Endodermal cell (in vitro differentiated cells): ENCODE data around the gene TNS3. TPM values are rescaled to one million over a fixed set of nuclear protein-coding genes. Genes with fewer than 3 reads are reported as not detected.

ENCODE experiments used
- DNase-seq: peaks from one replicate; pipeline ENCODE4 v3.0.0-alpha.2; 2017
- H3K27ac ChIP-seq: 2 replicates; pipeline ENCODE4 v1.5.1; 2013; ENCODE audit warnings: mild to moderate bottlenecking, low read depth, low read length, moderate library complexity
- H3K27me3 ChIP-seq: 2 replicates; pipeline ENCODE4 v1.6.1; 2013; ENCODE audit warnings: mild to moderate bottlenecking, low read length, moderate library complexity; ENCODE audit not compliant: insufficient read depth, control insufficient read depth, poor library complexity, severe bottlenecking
- H3K36me3 ChIP-seq: 2 replicates; pipeline ENCODE4 v1.7.0; 2013; ENCODE audit warnings: mild to moderate bottlenecking, low read length, moderate library complexity; ENCODE audit not compliant: control insufficient read depth, insufficient read depth
- H3K4me1 ChIP-seq: one replicate; pipeline ENCODE4 v1.7.0; 2013; ENCODE audit warnings: low read length; ENCODE audit not compliant: control insufficient read depth, insufficient read depth
- H3K4me3 ChIP-seq: 2 replicates; pipeline ENCODE4 v1.5.1; 2013; ENCODE audit warnings: mild to moderate bottlenecking, low read length, moderate library complexity
- H3K9ac ChIP-seq: 2 replicates; pipeline ENCODE4 v1.6.1; 2013; ENCODE audit warnings: mild to moderate bottlenecking, low read length, moderate library complexity; ENCODE audit not compliant: poor library complexity, severe bottlenecking; ENCODE audit errors: extremely low read depth
- H3K9me3 ChIP-seq: 2 replicates; pipeline ENCODE4 v1.6.1; 2013; ENCODE audit warnings: mild to moderate bottlenecking, low read length, moderate library complexity; ENCODE audit not compliant: control insufficient read depth
- H3K27ac Mint-ChIP-seq: 2 replicates; pipeline ENCODE4 v1.8.0; 2020; ENCODE audit warnings: mixed read lengths
- H3K27me3 Mint-ChIP-seq: 2 replicates; pipeline ENCODE4 v1.8.0; 2021; ENCODE audit warnings: mild to moderate bottlenecking, mixed read lengths; ENCODE audit not compliant: insufficient read depth
- H3K36me3 Mint-ChIP-seq: 2 replicates; pipeline ENCODE4 v1.8.0; 2020; ENCODE audit warnings: low read depth, mixed read lengths
- H3K4me1 Mint-ChIP-seq: 2 replicates; pipeline ENCODE4 v1.8.0; 2020; ENCODE audit warnings: mixed read lengths
- H3K4me3 Mint-ChIP-seq: 2 replicates; pipeline ENCODE4 v1.8.0; 2020; ENCODE audit warnings: mild to moderate bottlenecking, moderate library complexity, mixed read lengths
- H3K9me3 Mint-ChIP-seq: 2 replicates; pipeline ENCODE4 v1.8.0; 2020; ENCODE audit warnings: mild to moderate bottlenecking, mixed read lengths
- CTCF ChIP-seq: fragments of 200-600 bp; sonication (generic); conservative IDR thresholded peaks from 2 replicates; pipeline ENCODE4 v1.5.0; 2021; ENCODE audit warnings: antibody characterized with exemption, mild to moderate bottlenecking
- WGBS, 2 experiments: methylation state at CpG; one replicate each; pipeline versions ENCODE4 v1.1.5 to v1.1.7; 2013; ENCODE audit warnings: missing lambda C conversion rate in 2 of 2, mixed read lengths in 1 of 2; ENCODE audit not compliant: insufficient coverage in 1 of 2, insufficient read length in 1 of 2; 5-methylcytosine and 5-hydroxymethylcytosine counted together
- total RNA-seq, 2 donors: library from RNA; stranded (reverse); fragmentation: NEBNext Ultra II Directional in 1 of 2; extraction: Animal tissue kit (Norgen Biotek cat#: 25700) in 1 of 2; gene quantifications; 2 replicates in 1 of 2; 3 replicates in 1 of 2; pipeline ENCODE4 v1.2.1, GENCODE V29; 2021

The TNS3 gene
- total RNA-seq, 2 donors from 2014 or later = 33.8 to 38.5 TPM

GRCh38 chr7:47422611-47423010 is 159.3 kb downstream of the TNS3 start:
- H3K4me1 ChIP-seq = no peaks in the 10 kb centered on the region

GRCh38 chr7:47421456-47421855 is 160.5 kb downstream of the TNS3 start:
- H3K9me3 Mint-ChIP-seq = peaks cover 18% of the 10 kb centered on the region
- Histone ChIP-seq H3K4me3 (no peak overlapping the region), H3K9me3 (peaks cover 15% of the 10 kb centered on the region), H3K27me3 (no peaks in the 10 kb centered on the region), H3K4me1 (peaks cover 3% of the 10 kb centered on the region), H3K36me3 (peaks cover 31% of the 10 kb centered on the region), H3K9ac (no peak overlapping the region), H3K27ac (no peak overlapping the region)
- DNase-seq = no peak
- H3K36me3 Mint-ChIP-seq = peaks cover 66% of the 10 kb centered on the region
- peaks cover 18% of the 10 kb centered on the region for H3K27me3 Mint-ChIP-seq
- H3K4me3 Mint-ChIP-seq = no peak overlapping the region
- H3K27ac Mint-ChIP-seq = no peak overlapping the region
- peaks cover 14% of the 10 kb centered on the region for H3K4me1 Mint-ChIP-seq
- 96 to 97% methylated on average over 2 to 4 of the region's 4 CpGs for WGBS, 2 experiments
- no peak for TF ChIP-seq CTCF

More at GRCh38 chr7:47422611-47423010, 159.3 kb downstream of the TNS3 start:
- Mint-ChIP-seq H3K27me3 (peaks cover 18% of the 10 kb centered on the region), H3K36me3 (peaks cover 71% of the 10 kb centered on the region), H3K27ac (no peak overlapping the region), H3K9me3 (peaks cover 18% of the 10 kb centered on the region), H3K4me3 (no peak overlapping the region), H3K4me1 (peaks cover 7% of the 10 kb centered on the region)
- no peak overlapping the region for H3K27ac ChIP-seq
- peaks cover 15% of the 10 kb centered on the region for H3K9me3 ChIP-seq
- H3K4me3 ChIP-seq = no peak overlapping the region
- no peaks in the 10 kb centered on the region for H3K27me3 ChIP-seq
- no peak overlapping the region for H3K9ac ChIP-seq
- peaks cover 41% of the 10 kb centered on the region for H3K36me3 ChIP-seq
- no peak for TF ChIP-seq CTCF
- 92 to 100% methylated on average over 2 to 3 of the region's 3 CpGs for WGBS, 2 experiments
- no peak for DNase-seq

GRCh38 chr7:47420122-47420780 is 161.7 kb downstream of the TNS3 start:
- no peak for TF ChIP-seq CTCF
- Mint-ChIP-seq H3K36me3 (peaks cover 61% of the 10 kb centered on the region), H3K27me3 (peaks cover 18% of the 10 kb centered on the region), H3K4me1 (peaks cover 20% of the 10 kb centered on the region), H3K27ac (no peak overlapping the region), H3K9me3 (peaks cover 18% of the 10 kb centered on the region), H3K4me3 (no peak overlapping the region)
- Histone ChIP-seq H3K36me3 (peaks cover 22% of the 10 kb centered on the region), H3K4me3 (no peak overlapping the region), H3K27me3 (no peaks in the 10 kb centered on the region), H3K9me3 (peaks cover 15% of the 10 kb centered on the region), H3K27ac (no peak overlapping the region), H3K4me1 (peaks cover 7% of the 10 kb centered on the region), H3K9ac (no peak overlapping the region)
- WGBS, 2 experiments = 94 to 95% methylated on average over 8 to 11 of the region's 11 CpGs
- DNase-seq = no peak
